Bronchial epithelial cell (primary cell): Measurements from ENCODE around the gene CAMSAP1. TPM values are rescaled to one million over a fixed set of nuclear protein-coding genes. Genes with fewer than 3 reads are reported as not detected.

Experiments
- DNase-seq: peaks from one replicate; pipeline ENCODE4 v3.0.0-alpha.2; 2010; ENCODE audit warnings: low read depth
- FAIRE-seq: peaks from 2 replicates; lab custom pipeline; 2011; peaks lifted over from hg19 to GRCh38; lab: Jason Lieb, UNC
- H3K27me3 ChIP-seq: 2 replicates; pipeline ENCODE4 v1.5.1; 2011; ENCODE audit warnings: low read length; ENCODE audit not compliant: control insufficient read depth, insufficient read depth
- H3K36me3 ChIP-seq: 2 replicates; pipeline ENCODE4 v1.5.1; 2011; ENCODE audit warnings: low read length; ENCODE audit not compliant: control insufficient read depth, insufficient read depth
- H3K4me3 ChIP-seq: 2 replicates; pipeline ENCODE4 v1.5.1; 2011; ENCODE audit warnings: mild to moderate bottlenecking, low read depth, low read length, control low read depth
- CTCF ChIP-seq: IDR thresholded peaks from 2 replicates; pipeline ENCODE4 v1.5.1; 2011; ENCODE audit warnings: mild to moderate bottlenecking, moderate library complexity, low read length, control low read depth, inconsistent platforms; ENCODE audit not compliant: insufficient read depth, severe bottlenecking
- total RNA-seq: library from RNA; depleted of rRNA; stranded (reverse); fragments of >200 nt; gene quantifications from 2 replicates; pipeline ENCODE4 v1.2.1, GENCODE V29; 2014

Gene CAMSAP1
- total RNA-seq, 1 donor from 2014 or later: 23.2 TPM

- Histone ChIP-seq H3K27me3 (no peaks in the 10 kb centered on the region), H3K4me3 (no peak overlapping the region), H3K36me3 (peaks cover 2% of the 10 kb centered on the region)
- FAIRE-seq (no peak), DNase-seq (no peak)
- TF ChIP-seq CTCF: no peak
Measured at GRCh38 chr9:135887585-135888050, 19.7 kb downstream of the CAMSAP1 start.

GRCh38 chr9:135887021-135887507 lies 20.3 kb downstream of the CAMSAP1 start:
- DNase-seq (no peak), FAIRE-seq (no peak)
- Histone ChIP-seq H3K27me3 (no peaks in the 10 kb centered on the region), H3K36me3 (peaks cover 3% of the 10 kb centered on the region), H3K4me3 (no peak overlapping the region)
- TF ChIP-seq CTCF: no peak

- no peak for FAIRE-seq
- Histone ChIP-seq H3K36me3 (peaks cover 8% of the 10 kb centered on the region), H3K4me3 (no peak overlapping the region), H3K27me3 (no peaks in the 10 kb centered on the region)
- peak; percentile 65 for DNase-seq
- no peak for TF ChIP-seq CTCF
Measured at GRCh38 chr9:135886147-135886981, 21.0 kb downstream of the CAMSAP1 start.

DNA sequence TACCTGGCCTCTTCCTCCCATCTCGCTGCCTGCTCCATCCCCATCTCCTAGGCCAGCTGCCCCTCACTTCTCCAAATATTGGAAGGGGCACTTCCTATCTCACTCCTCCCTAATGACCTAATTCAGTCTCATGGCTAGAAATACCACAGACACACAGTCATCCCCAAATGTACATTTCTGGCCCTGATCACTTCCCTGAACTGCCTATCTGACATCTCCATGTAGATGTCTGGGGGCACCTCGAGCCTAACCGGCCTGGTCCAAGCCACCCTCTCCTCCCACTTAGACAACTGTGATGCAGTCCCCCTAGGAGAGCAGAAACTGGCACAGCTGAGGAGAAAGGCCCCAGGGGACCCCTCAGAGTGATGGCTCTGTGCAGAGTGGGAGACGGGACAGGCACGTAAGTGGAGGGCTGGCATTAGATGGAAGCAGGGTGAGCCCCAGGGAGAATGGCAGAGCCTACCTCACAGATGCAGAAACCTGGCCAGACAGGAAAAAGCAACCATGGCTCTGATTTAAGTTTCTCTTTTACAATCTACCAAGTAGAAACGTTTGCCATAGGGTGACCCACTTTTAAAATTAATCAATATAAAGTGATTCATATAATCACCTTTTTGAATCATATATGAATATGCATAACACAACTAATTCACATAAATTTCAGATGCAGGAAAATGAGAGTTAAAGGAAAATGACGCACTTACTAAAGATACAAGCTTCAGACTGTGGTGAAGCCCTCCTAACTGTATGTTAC lies 22.1 kb downstream of the CAMSAP1 start:
- FAIRE-seq (peak; percentile 52), DNase-seq (peak; percentile 49)
- Histone ChIP-seq H3K4me3 (no peak overlapping the region), H3K27me3 (no peaks in the 10 kb centered on the region), H3K36me3 (peaks cover 13% of the 10 kb centered on the region)
- TF ChIP-seq CTCF: no peak

DNA sequence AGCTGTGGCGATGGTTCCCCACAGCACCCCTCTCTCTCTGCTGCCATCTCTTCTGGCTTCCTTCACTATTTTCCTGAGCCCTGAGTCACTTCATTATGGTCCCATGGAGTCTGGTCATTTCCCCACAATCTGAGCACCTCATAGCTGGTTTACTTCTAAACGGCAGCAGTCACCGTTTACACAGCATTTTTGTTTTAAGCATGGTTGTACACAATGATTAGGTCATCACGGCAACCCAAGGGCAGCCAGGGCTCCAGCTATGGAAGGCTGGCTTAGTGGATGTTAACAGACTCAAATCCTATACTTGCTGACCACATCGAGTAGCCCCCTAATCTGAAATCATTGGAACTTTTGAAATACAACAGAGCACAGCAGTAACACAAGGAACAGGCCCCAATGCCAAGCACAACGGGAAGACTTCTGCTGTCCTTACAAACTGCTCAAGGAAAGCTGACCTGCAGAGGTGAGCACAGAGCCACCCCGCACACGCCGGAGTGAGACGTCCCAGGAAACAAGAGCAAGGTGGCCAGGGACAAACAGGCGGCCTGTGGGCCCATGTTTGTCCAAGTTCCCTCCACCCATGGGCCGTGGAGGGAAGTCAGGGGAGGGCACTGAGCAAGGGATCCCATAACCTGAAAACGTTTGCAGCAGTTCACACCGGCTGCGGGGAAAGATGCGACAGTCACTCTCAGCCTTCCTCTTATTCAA lies 22.9 kb downstream of the CAMSAP1 start:
- no peak for TF ChIP-seq CTCF
- Histone ChIP-seq H3K4me3 (no peak overlapping the region), H3K27me3 (no peaks in the 10 kb centered on the region), H3K36me3 (peaks cover 16% of the 10 kb centered on the region)
- peak; percentile 58 for FAIRE-seq
- peak; percentile 35 for DNase-seq
